AG09319 (cell line): ENCODE data around the gene FCN1.
"Not testable (repeated sequence)": the region's sequence is repeated elsewhere in the genome, so short reads cannot be mapped to it uniquely, and the experiment has no call there.

Source experiments
- DNase-seq: peaks from one replicate; pipeline ENCODE4 v3.0.0-alpha.2; 2010; ENCODE audit warnings: low read depth; ENCODE audit errors: extremely low read depth
- CTCF ChIP-seq: IDR thresholded peaks from 2 replicates; pipeline ENCODE4 v1.5.1; 2011; ENCODE audit warnings: low read depth, mild to moderate bottlenecking, inconsistent platforms, low read length, moderate library complexity

FCN1 gene

DNA sequence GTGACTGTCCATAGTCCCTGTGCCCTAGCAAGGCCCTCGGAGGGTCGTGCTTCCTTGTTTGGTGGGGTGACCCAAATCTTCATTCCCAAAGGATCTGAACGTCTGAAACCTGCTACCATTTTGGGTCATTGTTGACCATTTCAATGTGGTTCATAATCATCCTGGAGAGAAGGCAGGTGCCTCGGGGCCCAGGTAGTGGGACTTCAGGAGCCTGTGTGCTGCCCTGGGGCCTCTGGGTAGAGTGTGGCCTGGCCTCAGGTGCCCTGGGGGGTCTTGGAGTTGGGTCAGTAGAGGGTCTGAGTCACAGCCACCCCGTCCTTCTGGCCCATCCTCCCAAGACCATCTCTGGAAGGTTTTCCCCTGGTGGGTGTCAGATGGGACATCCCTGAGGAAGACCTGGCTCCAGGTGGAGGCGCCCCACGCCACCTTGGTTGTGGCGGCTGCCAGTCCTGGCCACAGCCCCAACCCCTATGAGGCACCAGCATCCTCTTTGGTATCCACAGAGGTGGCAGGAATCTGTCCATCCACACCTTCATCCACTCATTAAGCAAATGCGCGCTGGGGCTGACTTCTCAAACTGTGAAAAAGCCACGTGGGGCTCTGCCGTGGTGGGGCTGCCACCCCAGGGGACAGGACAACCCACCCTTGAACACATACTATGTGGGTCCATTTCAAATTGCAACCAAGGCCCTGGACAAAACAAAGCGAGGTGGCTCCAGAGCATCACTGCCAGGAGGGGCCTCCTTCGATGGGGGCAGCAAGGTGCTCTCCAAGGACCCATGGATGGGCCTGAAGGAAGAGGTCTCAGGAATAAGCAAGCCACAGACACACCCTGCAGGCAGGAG, 41.6 kb upstream of the FCN1 start:
- no peak for DNase-seq
- TF ChIP-seq CTCF: no peak

DNA sequence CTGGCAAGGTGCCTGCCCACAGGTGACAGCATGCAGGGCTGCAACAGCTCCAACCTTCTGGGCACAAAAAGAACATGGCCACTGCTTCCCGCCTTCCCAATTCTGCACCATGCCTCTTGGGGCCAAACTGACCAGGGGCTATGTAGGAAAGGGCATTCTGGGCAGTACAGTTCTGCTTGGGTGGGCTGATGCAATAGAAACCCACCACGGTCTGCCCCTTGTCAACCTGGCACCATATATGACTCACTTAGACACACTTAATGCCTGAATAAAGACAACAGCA, 40.2 kb upstream of the FCN1 start:
- no peak for TF ChIP-seq CTCF
- DNase-seq: no peak

GRCh38 chr9:134957165-134957944, 39.6 kb upstream of the FCN1 start:
- no peak for DNase-seq
- no peak for TF ChIP-seq CTCF

- not testable (repeated sequence) for DNase-seq
Observed at GRCh38 chr9:134956387-134956786, 38.7 kb upstream of the FCN1 start.

DNA sequence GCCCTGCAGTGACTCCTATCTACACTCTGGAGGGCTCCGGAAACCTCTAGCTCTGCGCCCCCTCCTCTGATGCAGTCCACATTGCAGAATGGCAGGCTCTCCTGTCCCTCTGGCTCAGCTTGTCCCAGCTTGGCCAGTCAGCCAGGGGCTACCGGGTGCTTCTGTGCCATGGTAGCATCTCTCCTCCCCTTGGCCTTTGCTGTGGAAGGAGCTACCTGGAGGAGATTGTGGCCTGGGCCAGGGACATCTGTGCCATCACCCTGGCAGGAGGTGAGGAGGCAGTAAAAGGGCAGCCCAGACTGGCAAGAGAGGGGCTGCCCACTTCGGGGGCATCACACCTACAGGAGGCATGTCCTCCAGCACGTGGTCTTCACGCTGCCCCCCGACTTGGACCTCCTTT, 38.1 kb upstream of the FCN1 start:
- TF ChIP-seq CTCF: no peak
- DNase-seq: no peak

DNA sequence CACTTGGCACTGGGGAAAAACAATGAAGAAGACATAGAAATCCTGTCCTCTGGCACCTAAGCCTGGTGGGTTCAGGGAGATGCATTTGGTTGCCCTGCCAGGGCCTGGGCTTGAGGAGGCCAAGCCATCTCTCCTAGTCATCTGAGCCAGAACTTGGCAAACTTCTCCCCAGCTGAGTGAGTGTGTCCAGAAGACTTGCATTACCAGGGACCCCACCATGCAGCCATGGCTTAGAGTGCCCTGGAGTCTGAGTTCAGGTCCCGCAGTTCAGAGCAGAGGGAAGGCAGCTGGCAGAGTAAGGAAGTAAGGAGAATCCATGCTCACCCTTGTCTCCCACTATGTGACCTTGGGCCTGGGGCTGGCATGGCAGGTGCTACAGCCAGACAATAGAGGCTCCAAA, 37.4 kb upstream of the FCN1 start:
- TF ChIP-seq CTCF: no peak
- DNase-seq: no peak

GRCh38 chr9:134951994-134952393, 34.3 kb upstream of the FCN1 start:
- DNase-seq: no peak
- no peak for TF ChIP-seq CTCF
